ENCODE measurements around the gene RGS18. TPM values are rescaled to one million over a fixed set of nuclear protein-coding genes. Genes with fewer than 3 reads are reported as not detected.

The RGS18 gene
- total and polyA plus RNA-seq, 2 of the 13 experiments (the other 11 are each of a cell fraction or from before 2014, with no cell fraction given), result not detected

GRCh38 chr1:192175971-192176370 lies 17.7 kb downstream of the RGS18 start:
- DNase-seq (ENCODE audit: low spot score), result no peak
- Histone ChIP-seq H3K4me2 (ENCODE audit: low read depth, low read length) (no peak overlapping the region), H3K36me3 (replicated peaks in 1 of 2; ENCODE audit: control insufficient read depth in 1 of 2, insufficient read depth in 2 of 2, low read length in 2 of 2) (no peaks in the 10 kb centered on the region), H3K9me3 (ENCODE audit: low read length) (no peaks in the 10 kb centered on the region), H3K9ac (ENCODE audit: insufficient read depth, low read depth, low read length) (no peak overlapping the region), H3K27me3 (ENCODE audit: control insufficient read depth in 1 of 2, insufficient read depth in 2 of 2, low read length in 2 of 2) (no peaks in the 10 kb centered on the region), H3K4me3 (replicated peaks in 1 of 3; ENCODE audit: insufficient read depth in 1 of 3, low read depth in 2 of 3, low read length in 3 of 3) (no peak overlapping the region), H3K4me1 (ENCODE audit: insufficient read depth, low read length) (no peaks in the 10 kb centered on the region), H4K20me1 (ENCODE audit: insufficient read depth, low read length) (no peaks in the 10 kb centered on the region), H2AFZ (ENCODE audit: low read length) (no peak overlapping the region), H3K27ac (ENCODE audit: extremely low read length, insufficient read depth, low read length) (no peak overlapping the region), H3K79me2 (ENCODE audit: insufficient read depth, low read length) (no peaks in the 10 kb centered on the region)
- no peak for ATAC-seq
- in situ Hi-C loops (cut with HindIII; ENCODE audit: extremely low pct_ligation_motif_present, low pct_unique_long_range_greater_than_20kb), result no loop called here
- WGBS (ENCODE audit: low lambda C conversion rate), result 0% methylated on average over 2 of the region's 2 CpGs
- ChIA-PET CTCF (ENCODE audit: low intra/inter-chr PET ratio, low total read pairs) (no interaction called here), POLR2A (no interaction called here)
- no peak for FAIRE-seq
- BruUV-seq (replicated peaks), result no TSS peak
- TF ChIP-seq ELF3 (CRISPR knock-in tag; IDR thresholded peaks at IDR 0.05) (no peak), MAFK (conservative IDR thresholded peaks at IDR 0.05 in 1 of 2, IDR thresholded peaks at IDR 0.05 in 1 of 2; ENCODE audit: low read length in 2 of 2) (peak; percentile 54 to 87; a peak in 3 of 4 replicates), MAFF (IDR thresholded peaks at IDR 0.05; ENCODE audit: low read depth, low read length) (peak; percentile 69)
- intact Hi-C loops (cut with micrococcal nuclease; ENCODE audit: unreplicated experiment), result no loop called here

GRCh38 chr1:192183788-192184187 lies 25.5 kb downstream of the RGS18 start:
- no peaks in the 10 kb centered on the region for H3K36me3 ChIP-seq (replicated peaks in 1 of 2; ENCODE audit: control insufficient read depth in 1 of 2, insufficient read depth in 2 of 2, low read length in 2 of 2)
- no peak for FAIRE-seq
- ATAC-seq, result no peak
- ChIA-PET POLR2A (no interaction called here), CTCF (ENCODE audit: low intra/inter-chr PET ratio, low total read pairs) (no interaction called here)
- in situ Hi-C loops (cut with HindIII; ENCODE audit: extremely low pct_ligation_motif_present, low pct_unique_long_range_greater_than_20kb) (no loop called here), intact Hi-C loops (cut with micrococcal nuclease; ENCODE audit: unreplicated experiment) (no loop called here)
- no peak overlapping the region for H3K4me2 ChIP-seq (ENCODE audit: low read depth, low read length)
- H3K27ac ChIP-seq (ENCODE audit: extremely low read length, insufficient read depth, low read length), result no peak overlapping the region
- no peak overlapping the region for H2AFZ ChIP-seq (ENCODE audit: low read length)
- no TSS peak for BruUV-seq (replicated peaks)
- no peaks in the 10 kb centered on the region for H3K9me3 ChIP-seq (ENCODE audit: low read length)
- no peaks in the 10 kb centered on the region for H3K27me3 ChIP-seq (ENCODE audit: control insufficient read depth in 1 of 2, insufficient read depth in 2 of 2, low read length in 2 of 2)
- no peaks in the 10 kb centered on the region for H3K79me2 ChIP-seq (ENCODE audit: insufficient read depth, low read length)
- no peak overlapping the region for H3K4me3 ChIP-seq (replicated peaks in 1 of 3; ENCODE audit: insufficient read depth in 1 of 3, low read depth in 2 of 3, low read length in 3 of 3)
- no peaks in the 10 kb centered on the region for H3K4me1 ChIP-seq (ENCODE audit: insufficient read depth, low read length)
- WGBS (ENCODE audit: low lambda C conversion rate), result 0% methylated on average over 1 of the region's 1 CpG
- TF ChIP-seq SP5 (CRISPR knock-in tag; IDR thresholded peaks at IDR 0.05; ENCODE audit: borderline replicate concordance, low read depth), result no peak
- no peak for TF ChIP-seq SPEN (CRISPR knock-in tag; IDR thresholded peaks at IDR 0.05; ENCODE audit: low read depth)
- TF ChIP-seq ZNF605 (CRISPR knock-in tag; IDR thresholded peaks at IDR 0.05), result no peak
- no peak for TF ChIP-seq RARG (CRISPR knock-in tag; IDR thresholded peaks at IDR 0.05; ENCODE audit: low read depth)
- no peak for TF ChIP-seq ZNF672 (CRISPR knock-in tag; IDR thresholded peaks at IDR 0.05)
- TF ChIP-seq ZSCAN12 (CRISPR knock-in tag; IDR thresholded peaks at IDR 0.05), result no peak
- TF ChIP-seq BORCS8-MEF2B (CRISPR knock-in tag; IDR thresholded peaks at IDR 0.05), result no peak
- no peak for TF ChIP-seq GLMP (CRISPR knock-in tag; IDR thresholded peaks at IDR 0.05; ENCODE audit: borderline replicate concordance)
- TF ChIP-seq SSRP1 (CRISPR knock-in tag; IDR thresholded peaks at IDR 0.05), result no peak
- TF ChIP-seq ZNF773 (CRISPR knock-in tag; IDR thresholded peaks at IDR 0.05; ENCODE audit: borderline replicate concordance), result no peak
- no peaks in the 10 kb centered on the region for H4K20me1 ChIP-seq (ENCODE audit: insufficient read depth, low read length)
- no peak overlapping the region for H3K9ac ChIP-seq (ENCODE audit: insufficient read depth, low read depth, low read length)
- no peak for DNase-seq (ENCODE audit: low spot score)
